ENCODE data around the gene FKBP4. TPM values are rescaled to one million over a fixed set of nuclear protein-coding genes. Genes with fewer than 3 reads are reported as not detected.

FKBP4 gene
- total RNA-seq, 2 experiments from 2014 or later: 62.3 to 67.7 TPM

DNA sequence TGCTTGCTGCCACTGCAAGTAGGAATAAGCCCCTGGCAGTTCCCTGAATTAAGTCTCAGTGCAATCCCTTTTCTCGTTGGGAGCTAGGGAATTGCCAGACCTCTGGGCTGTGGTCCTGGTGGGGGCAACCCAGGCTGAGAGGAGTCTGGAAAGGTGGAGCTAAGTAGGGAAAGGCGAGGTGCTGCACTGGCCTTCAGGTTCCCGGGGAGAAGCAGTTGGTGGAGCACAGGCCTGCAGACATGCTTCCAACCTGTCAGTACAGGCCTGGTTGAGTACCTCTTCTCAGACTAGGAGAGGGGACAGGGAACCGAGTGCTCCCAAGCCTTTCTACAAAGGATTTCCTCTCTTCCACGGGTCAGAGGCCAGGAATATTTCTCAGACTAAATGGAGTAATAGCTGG is 38.6 kb downstream of the FKBP4 start:
- H3K27me3 Mint-ChIP-seq: no peaks in the 10 kb centered on the region
- ATAC-seq (ENCODE audit: low read depth): no peak
- H3K36me3 Mint-ChIP-seq: peaks cover 3% of the 10 kb centered on the region
- H3K9me3 Mint-ChIP-seq: no peaks in the 10 kb centered on the region
- no peaks in the 10 kb centered on the region for H3K4me1 Mint-ChIP-seq
- no peak for DNase-seq
- no peak overlapping the region for H3K4me3 Mint-ChIP-seq
- POLR2A ChIA-PET: no interaction called here
- H3K27ac Mint-ChIP-seq: no peak overlapping the region

DNA sequence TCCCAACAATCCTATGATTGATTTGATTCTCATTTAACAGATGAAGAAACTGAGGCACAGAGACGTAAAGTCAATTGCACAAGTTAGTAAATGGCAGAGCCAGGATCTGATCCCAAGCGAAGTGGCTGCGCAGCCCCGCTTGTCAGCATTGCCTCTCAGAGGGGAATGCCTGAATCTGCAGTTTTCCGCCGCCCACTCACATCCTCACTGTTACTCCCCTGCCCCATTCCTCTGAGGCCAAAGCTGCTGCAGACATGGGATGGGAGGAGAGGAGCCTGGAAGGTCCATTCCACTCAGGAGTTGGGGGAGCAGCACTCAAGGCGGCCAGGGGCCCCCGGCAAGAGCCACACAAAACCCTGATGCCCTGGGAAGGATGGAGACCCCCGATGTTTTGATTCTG is 39.0 kb downstream of the FKBP4 start:
- POLR2A ChIA-PET: no interaction called here
- Mint-ChIP-seq H3K27ac (no peak overlapping the region), H3K9me3 (no peaks in the 10 kb centered on the region), H3K36me3 (peaks cover 3% of the 10 kb centered on the region), H3K27me3 (no peaks in the 10 kb centered on the region), H3K4me1 (no peaks in the 10 kb centered on the region), H3K4me3 (no peak overlapping the region)
- no peak for ATAC-seq (ENCODE audit: low read depth)
- DNase-seq: no peak

DNA sequence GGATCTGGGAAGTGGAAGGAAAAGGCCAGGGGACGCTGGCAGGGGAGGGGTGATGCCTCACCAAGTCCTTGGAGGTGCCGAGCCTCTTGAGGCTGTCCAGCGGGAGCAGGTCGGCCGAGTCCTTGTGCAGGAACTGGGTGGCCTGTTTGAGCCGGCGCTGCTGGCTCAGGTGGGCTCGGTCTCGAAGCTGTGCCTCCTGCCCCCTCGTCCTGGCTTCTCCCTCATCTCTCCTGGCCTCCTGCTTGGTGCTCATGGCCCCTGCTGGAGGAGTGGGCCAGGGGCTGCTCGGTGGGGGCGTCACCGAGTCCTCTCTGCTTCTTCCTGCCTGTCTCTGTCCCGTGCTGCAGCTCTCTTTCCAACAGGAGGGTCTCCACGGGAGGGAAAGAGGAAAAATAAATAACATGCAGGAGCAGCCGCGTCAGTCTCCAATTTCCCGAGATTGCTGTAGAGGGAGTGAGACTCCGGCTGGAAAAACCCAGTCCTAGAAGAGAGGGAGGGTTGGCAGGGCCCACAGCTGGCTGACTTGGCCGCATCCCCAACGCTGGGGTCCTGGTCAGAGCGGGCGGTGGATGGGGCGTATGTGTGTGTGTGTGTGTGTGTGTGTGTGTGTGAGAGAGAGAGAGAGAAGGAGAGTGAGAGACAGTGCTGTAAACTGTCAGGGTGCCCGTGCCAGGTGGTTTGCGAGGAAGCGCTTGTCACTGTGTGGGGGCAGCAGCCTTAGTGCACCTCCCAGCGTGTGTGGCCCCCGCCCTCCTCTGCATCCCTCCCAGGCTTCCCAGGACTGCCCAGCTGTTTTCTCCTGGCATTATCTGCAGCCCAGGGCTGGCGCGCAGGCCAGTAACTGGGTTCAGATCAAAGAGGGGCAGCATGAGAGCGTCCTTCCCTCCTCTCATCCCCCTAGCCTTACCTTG is 40.1 kb downstream of the FKBP4 start, which contains the start of gene NRIP2:
Gene NRIP2 (minus strand): TSS at position 455 of the 911 bp plus-strand sequence. CDS start 52 bp downstream, at position 403.
- H3K27ac Mint-ChIP-seq: no peak within 1 kb of the TSS
- no peak for DNase-seq
- no peak within 1 kb of the TSS for H3K4me3 Mint-ChIP-seq
- no peak for ATAC-seq (ENCODE audit: low read depth)
- H3K9me3 Mint-ChIP-seq: no peaks in the 10 kb centered on the region
- H3K36me3 Mint-ChIP-seq: peaks cover 8% of the 10 kb centered on the region
- POLR2A ChIA-PET: no interaction called here
- no peaks in the 10 kb centered on the region for H3K27me3 Mint-ChIP-seq
- peaks cover 2% of the 10 kb centered on the region for H3K4me1 Mint-ChIP-seq

DNA sequence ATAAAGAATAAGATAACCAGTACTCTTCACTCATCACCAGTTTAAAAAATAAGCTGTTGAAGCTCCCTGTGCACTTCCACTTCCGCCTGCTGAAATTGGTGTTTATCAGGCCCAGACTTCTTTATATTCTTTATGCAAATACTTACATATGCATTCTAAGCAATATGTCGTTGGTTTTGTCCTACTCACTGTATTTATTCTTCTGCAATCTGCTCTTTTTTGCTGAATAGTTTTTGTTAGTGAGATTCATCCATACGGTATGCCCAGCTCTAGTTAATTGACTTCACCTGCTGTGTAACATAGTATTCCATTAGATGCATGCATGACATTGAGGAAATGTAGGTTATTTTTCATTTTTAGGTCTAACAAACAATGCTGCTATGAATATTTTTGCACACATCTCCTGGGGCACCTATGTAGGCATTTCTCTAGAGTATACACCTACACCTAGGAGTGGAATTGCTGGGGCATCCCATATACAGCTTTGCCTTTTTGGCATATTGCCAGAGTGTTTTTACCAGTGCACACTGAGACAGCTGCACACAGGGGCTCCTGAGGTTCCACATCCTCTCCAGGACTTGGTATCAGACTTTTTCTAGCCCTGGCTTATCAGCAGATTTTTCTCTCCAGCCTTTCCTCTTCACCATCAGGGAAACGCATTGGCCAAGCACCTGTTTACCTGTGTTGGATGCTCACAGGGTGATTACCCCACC is 41.1 kb downstream of the FKBP4 start:
- POLR2A ChIA-PET: no interaction called here

DNA sequence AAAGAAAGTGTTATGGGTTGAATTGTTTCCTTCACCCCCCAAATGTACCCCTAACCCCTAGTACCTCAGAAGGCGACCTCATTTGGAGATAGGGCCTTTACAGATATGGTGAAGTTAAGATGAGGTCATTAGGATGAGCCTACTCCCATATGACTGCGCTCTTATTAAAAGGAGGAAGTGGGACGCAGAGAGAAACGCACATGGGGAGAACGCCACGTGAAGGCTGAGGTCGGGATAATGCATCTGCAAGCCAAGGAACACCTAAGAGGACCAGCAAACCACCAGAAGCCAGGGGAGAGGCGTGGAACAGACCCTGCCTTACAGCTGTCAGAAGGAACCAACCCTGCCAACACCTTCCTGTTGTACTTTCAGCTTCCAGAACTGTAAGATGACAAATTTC is 41.8 kb downstream of the FKBP4 start:
- H3K27ac Mint-ChIP-seq: no peak overlapping the region
- DNase-seq: no peak
- no peak overlapping the region for H3K4me3 Mint-ChIP-seq
- POLR2A ChIA-PET: no interaction called here
- H3K9me3 Mint-ChIP-seq: no peaks in the 10 kb centered on the region
- ATAC-seq (ENCODE audit: low read depth): no peak
- H3K27me3 Mint-ChIP-seq: no peaks in the 10 kb centered on the region
- H3K4me1 Mint-ChIP-seq: peaks cover 2% of the 10 kb centered on the region
- H3K36me3 Mint-ChIP-seq: peaks cover 8% of the 10 kb centered on the region

More for the DNA sequence above, 41.1 kb downstream of the FKBP4 start:
- H3K4me3 Mint-ChIP-seq: no peak overlapping the region
- ATAC-seq (ENCODE audit: low read depth): no peak
- no peak for DNase-seq
- no peaks in the 10 kb centered on the region for H3K27me3 Mint-ChIP-seq
- H3K9me3 Mint-ChIP-seq: no peaks in the 10 kb centered on the region
- peaks cover 8% of the 10 kb centered on the region for H3K36me3 Mint-ChIP-seq
- H3K27ac Mint-ChIP-seq: no peak overlapping the region
- peaks cover 2% of the 10 kb centered on the region for H3K4me1 Mint-ChIP-seq

DNA sequence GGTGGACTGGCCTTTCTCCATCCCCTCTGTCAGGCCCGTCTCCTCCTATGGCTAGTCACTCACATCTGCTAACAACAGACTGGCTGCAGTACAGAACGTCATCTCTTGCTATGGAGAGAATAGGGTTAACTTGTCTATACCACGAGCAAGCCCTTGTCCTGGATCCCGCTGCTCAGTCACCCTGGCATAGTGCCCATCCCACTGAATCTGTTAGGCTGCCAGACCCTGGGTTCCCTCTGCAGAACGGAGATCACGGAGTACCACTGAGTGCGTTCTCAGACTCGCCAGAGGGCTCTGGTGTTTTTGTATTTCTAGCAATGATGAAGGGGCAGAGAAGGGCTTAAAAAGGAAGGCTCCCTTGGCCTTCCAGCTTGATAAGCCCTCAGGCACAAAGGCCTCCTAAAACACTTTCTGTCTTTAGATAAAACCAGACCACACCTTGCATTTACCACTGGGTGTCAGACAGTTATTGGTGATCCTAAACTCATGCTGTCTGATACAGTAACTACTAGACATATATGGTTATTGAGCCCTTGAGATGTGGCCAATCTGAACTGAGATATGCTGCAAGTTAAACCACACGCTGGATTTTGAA is 46.4 kb downstream of the FKBP4 start:
- ATAC-seq (ENCODE audit: low read depth) (no peak), DNase-seq (no peak)
- Mint-ChIP-seq H3K9me3 (no peaks in the 10 kb centered on the region), H3K27ac (no peak overlapping the region), H3K36me3 (peaks cover 10% of the 10 kb centered on the region), H3K4me1 (peaks cover 2% of the 10 kb centered on the region), H3K4me3 (no peak overlapping the region), H3K27me3 (no peaks in the 10 kb centered on the region)
- POLR2A ChIA-PET: no interaction called here

DNA sequence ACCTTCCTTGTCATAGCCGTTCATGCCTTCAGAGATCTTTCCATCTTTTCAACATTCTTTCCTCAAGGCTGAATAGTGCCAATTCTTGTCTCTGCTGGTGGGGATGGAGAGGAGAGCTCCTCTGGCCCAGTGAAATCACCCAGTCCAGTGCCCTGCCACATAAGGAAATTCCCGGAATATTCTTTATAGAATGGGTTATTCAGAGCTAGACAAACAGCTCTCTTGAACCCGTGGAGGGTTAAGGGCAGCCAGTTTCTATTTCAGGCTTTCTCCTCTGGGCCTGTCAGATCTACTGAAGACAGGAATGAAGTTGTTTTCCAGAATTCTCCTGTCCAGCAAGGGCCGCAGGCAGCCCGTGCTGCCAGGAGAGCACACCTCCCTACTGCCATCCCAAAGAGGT is 48.2 kb downstream of the FKBP4 start:
- peaks cover 6% of the 10 kb centered on the region for H3K36me3 Mint-ChIP-seq
- H3K9me3 Mint-ChIP-seq: no peaks in the 10 kb centered on the region
- no peak for ATAC-seq (ENCODE audit: low read depth)
- peaks cover 2% of the 10 kb centered on the region for H3K4me1 Mint-ChIP-seq
- no peaks in the 10 kb centered on the region for H3K27me3 Mint-ChIP-seq
- POLR2A ChIA-PET: no interaction called here
- no peak overlapping the region for H3K27ac Mint-ChIP-seq
- no peak for DNase-seq
- no peak overlapping the region for H3K4me3 Mint-ChIP-seq

DNA sequence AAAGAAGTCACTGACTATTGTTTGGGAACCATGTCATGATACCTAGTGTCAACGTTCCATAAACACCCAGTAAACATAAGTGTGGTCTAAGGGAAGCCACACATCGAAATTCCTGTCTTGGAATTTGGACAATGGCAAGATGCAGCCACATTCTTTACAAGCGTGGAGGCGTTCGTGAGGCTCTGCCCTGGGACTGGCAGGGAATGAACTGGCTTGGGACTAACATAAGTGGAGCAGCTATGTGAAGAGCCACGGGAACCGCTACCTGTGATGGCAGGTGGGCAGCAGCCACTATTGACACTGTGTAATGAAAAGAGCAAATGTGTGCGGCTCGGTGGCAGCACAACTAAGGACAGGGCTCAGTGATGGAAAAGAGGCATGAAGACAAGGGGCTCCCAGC is 50.0 kb downstream of the FKBP4 start:
- Mint-ChIP-seq H3K4me3 (no peak overlapping the region), H3K36me3 (peaks cover 2% of the 10 kb centered on the region)

DNA sequence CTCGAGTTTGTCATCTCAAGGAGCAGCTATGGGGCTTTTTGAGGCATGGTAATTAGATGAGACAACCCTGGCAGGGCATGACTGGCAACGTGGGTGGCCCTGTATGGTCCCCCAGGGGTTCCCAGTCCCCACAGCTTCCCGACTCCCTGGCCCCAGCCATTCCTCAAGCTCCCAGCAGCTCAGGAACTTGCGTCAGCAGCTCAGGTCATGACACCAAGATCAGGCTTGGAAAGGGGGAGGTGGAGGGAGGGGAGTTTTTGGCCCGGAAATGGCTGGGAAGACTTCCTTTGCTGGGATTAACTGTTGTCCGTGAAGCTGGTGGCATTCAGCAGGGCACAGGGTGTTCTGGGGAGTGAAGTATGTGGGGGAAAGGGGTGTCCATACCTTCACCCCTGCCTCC is 50.5 kb downstream of the FKBP4 start:
- peaks cover 2% of the 10 kb centered on the region for H3K36me3 Mint-ChIP-seq
- POLR2A ChIA-PET: no interaction called here

More for the DNA sequence above, 50.0 kb downstream of the FKBP4 start:
- H3K4me1 Mint-ChIP-seq: no peaks in the 10 kb centered on the region
- no peaks in the 10 kb centered on the region for H3K27me3 Mint-ChIP-seq
- H3K9me3 Mint-ChIP-seq: no peaks in the 10 kb centered on the region
- POLR2A ChIA-PET: no interaction called here
- no peak for DNase-seq
- no peak for ATAC-seq (ENCODE audit: low read depth)
- no peak overlapping the region for H3K27ac Mint-ChIP-seq

DNA sequence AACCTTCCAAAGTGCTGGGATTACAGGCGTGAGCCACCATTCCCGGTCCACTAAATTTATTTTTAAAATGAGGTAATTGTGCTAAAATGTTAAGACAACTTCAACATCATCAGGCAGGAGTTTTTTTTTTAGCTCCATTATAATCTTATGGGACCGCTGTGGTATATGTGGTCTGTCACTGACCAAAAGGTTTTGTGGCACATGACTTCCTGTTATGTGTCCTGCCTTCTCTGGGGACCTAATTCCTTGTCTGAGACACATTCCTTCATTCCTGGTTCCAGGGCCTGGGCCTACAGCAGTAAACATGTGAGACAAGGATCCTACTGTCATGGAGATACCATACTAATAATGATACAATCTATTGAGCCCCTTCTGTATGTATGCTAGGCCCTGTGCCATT is 57.2 kb downstream of the FKBP4 start:
- POLR2A ChIA-PET: interaction anchor here (0.7 to 0.9 kb wide), 2 partner anchors 11 to 1232 kb away, joined by 3 read pairs; no protein-coding TSS in a partner anchor
- H3K9me3 Mint-ChIP-seq: no peaks in the 10 kb centered on the region
- H3K27ac Mint-ChIP-seq: no peak overlapping the region
- H3K36me3 Mint-ChIP-seq: peaks cover 2% of the 10 kb centered on the region
- H3K27me3 Mint-ChIP-seq: no peaks in the 10 kb centered on the region
- no peak overlapping the region for H3K4me3 Mint-ChIP-seq
- no peak for DNase-seq
- no peak for ATAC-seq (ENCODE audit: low read depth)
- H3K4me1 Mint-ChIP-seq: peaks cover 2% of the 10 kb centered on the region

More for the DNA sequence above, 50.5 kb downstream of the FKBP4 start:
- ATAC-seq (ENCODE audit: low read depth): no peak
- no peaks in the 10 kb centered on the region for H3K27me3 Mint-ChIP-seq
- no peak overlapping the region for H3K4me3 Mint-ChIP-seq
- H3K9me3 Mint-ChIP-seq: no peaks in the 10 kb centered on the region
- no peak for DNase-seq
- H3K27ac Mint-ChIP-seq: no peak overlapping the region
- no peaks in the 10 kb centered on the region for H3K4me1 Mint-ChIP-seq

DNA sequence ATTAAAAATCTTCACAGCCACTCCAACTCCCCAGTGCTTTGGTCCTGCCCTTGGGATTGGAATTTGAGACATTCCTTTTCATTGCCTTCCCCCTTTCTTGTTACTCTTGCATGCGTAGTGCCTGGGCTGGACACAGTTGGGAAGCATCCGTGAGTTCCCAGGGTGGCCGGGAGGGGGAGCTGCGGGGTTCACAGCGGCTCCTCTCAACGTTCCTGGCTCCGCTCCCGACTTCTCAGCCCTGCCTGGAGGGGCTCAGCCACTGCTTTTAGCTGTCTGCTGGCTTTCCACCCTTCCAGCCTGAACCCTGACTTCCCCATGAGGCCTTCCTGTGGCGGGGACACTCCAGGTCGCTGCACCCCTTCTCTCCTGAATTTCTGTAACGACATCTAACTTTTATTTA is 58.9 kb downstream of the FKBP4 start:
- peak; percentile 62 for DNase-seq
- peak; percentile 51 for ATAC-seq (ENCODE audit: low read depth)
- POLR2A ChIA-PET: no interaction called here
- H3K27me3 Mint-ChIP-seq: no peaks in the 10 kb centered on the region
- no peak overlapping the region for H3K4me3 Mint-ChIP-seq
- H3K36me3 Mint-ChIP-seq: peaks cover 2% of the 10 kb centered on the region
- no peaks in the 10 kb centered on the region for H3K9me3 Mint-ChIP-seq
- H3K4me1 Mint-ChIP-seq: peaks cover 2% of the 10 kb centered on the region
- H3K27ac Mint-ChIP-seq: no peak overlapping the region

Measured in activated naive CD8-positive, alpha-beta T cell treated with anti-CD3 and anti-CD28 coated beads, Interleukin-2, amount 10 ng/mL, durations not matched to agents 7 days and 5 days (primary cell).